KMS-11 (cell line): ENCODE data around the gene PRRX1.

ENCODE experiments used
- H2AFZ ChIP-seq: fragments of 200-600 bp; sonication (generic); 2 replicates; pipeline ENCODE4 v1.6.1; 2016; ENCODE audit warnings: antibody characterized with exemption, mixed run types, low read depth
- H3K27ac ChIP-seq: fragments of 200-600 bp; sonication (generic); 2 replicates; pipeline ENCODE4 v1.6.1; 2016; ENCODE audit warnings: mild to moderate bottlenecking, mixed run types
- H3K27me3 ChIP-seq: fragments of 200-600 bp; sonication (generic); 2 replicates; pipeline ENCODE4 v1.6.1; 2017; ENCODE audit warnings: mild to moderate bottlenecking, low read depth, mixed run types, moderate library complexity; ENCODE audit not compliant: insufficient read depth
- H3K36me3 ChIP-seq: fragments of 200-600 bp; sonication (generic); 2 replicates; pipeline ENCODE4 v1.6.1; 2017; ENCODE audit warnings: mild to moderate bottlenecking, mixed run types; ENCODE audit not compliant: insufficient read depth
- H3K4me1 ChIP-seq: fragments of 200-600 bp; sonication (generic); 2 replicates; pipeline ENCODE4 v1.6.1; 2016; ENCODE audit warnings: mild to moderate bottlenecking, low read depth, mixed run types; ENCODE audit not compliant: poor library complexity, severe bottlenecking
- H3K4me2 ChIP-seq: fragments of 200-600 bp; sonication (generic); 2 replicates; pipeline ENCODE4 v1.7.0; 2016; ENCODE audit warnings: mild to moderate bottlenecking, mixed run types
- H3K4me3 ChIP-seq: fragments of 200-600 bp; sonication (generic); IDR thresholded peaks from 2 replicates; pipeline ENCODE4 v1.6.1; 2017; ENCODE audit warnings: low read depth, low read length, mixed read lengths; ENCODE audit not compliant: insufficient read depth
- H3K79me2 ChIP-seq: fragments of 200-600 bp; sonication (generic); 2 replicates; pipeline ENCODE4 v1.6.1; 2016; ENCODE audit warnings: low read depth, mixed run types; ENCODE audit not compliant: insufficient read depth
- H3K9ac ChIP-seq: fragments of 200-600 bp; sonication (generic); 2 replicates; pipeline ENCODE4 v1.6.1; 2016; ENCODE audit warnings: mild to moderate bottlenecking, mixed run types
- H4K20me1 ChIP-seq: fragments of 200-600 bp; sonication (generic); 2 replicates; pipeline ENCODE4 v1.6.1; 2016; ENCODE audit warnings: mild to moderate bottlenecking, mixed run types; ENCODE audit not compliant: insufficient read depth
- TF ChIP-seq, protein P1 (sequence below): fragments of 200-600 bp; sonication (generic); conservative IDR thresholded peaks from 2 replicates; pipeline ENCODE4 v1.6.1; 2017; ENCODE audit warnings: low read depth, mild to moderate bottlenecking, antibody characterized with exemption, low read length, moderate library complexity, mixed read lengths

PRRX1 gene

DNA sequence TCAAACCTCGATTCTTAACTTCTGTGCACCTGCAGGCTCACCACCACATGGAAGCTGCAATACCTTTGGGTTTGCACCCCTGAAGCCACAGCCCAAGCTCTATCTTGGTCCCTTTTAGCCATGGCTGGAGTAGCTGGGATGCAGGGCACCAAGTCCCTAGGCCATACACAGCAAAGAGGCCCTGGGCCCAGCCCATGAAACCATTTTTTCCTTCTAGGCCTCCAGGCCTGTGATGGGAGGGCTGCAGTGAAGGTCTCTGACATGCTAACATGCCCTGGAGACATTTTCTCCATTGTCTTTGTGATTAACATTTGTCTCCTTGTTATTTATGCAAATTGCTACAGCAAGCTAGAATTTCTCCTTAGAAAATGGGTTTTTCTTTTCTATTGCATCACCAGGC, 79.2 kb downstream of the PRRX1 start:
- Histone ChIP-seq H3K27me3 (no peaks in the 10 kb centered on the region), H4K20me1 (no peaks in the 10 kb centered on the region), H3K27ac (no peak overlapping the region), H3K9ac (no peak overlapping the region), H3K36me3 (no peaks in the 10 kb centered on the region), H3K79me2 (no peaks in the 10 kb centered on the region), H3K4me3 (no peak overlapping the region), H3K4me2 (no peak overlapping the region), H2AFZ (no peak overlapping the region), H3K4me1 (no peaks in the 10 kb centered on the region)
- TF ChIP-seq, protein P1, sequence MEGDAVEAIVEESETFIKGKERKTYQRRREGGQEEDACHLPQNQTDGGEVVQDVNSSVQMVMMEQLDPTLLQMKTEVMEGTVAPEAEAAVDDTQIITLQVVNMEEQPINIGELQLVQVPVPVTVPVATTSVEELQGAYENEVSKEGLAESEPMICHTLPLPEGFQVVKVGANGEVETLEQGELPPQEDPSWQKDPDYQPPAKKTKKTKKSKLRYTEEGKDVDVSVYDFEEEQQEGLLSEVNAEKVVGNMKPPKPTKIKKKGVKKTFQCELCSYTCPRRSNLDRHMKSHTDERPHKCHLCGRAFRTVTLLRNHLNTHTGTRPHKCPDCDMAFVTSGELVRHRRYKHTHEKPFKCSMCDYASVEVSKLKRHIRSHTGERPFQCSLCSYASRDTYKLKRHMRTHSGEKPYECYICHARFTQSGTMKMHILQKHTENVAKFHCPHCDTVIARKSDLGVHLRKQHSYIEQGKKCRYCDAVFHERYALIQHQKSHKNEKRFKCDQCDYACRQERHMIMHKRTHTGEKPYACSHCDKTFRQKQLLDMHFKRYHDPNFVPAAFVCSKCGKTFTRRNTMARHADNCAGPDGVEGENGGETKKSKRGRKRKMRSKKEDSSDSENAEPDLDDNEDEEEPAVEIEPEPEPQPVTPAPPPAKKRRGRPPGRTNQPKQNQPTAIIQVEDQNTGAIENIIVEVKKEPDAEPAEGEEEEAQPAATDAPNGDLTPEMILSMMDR: no peak

DNA sequence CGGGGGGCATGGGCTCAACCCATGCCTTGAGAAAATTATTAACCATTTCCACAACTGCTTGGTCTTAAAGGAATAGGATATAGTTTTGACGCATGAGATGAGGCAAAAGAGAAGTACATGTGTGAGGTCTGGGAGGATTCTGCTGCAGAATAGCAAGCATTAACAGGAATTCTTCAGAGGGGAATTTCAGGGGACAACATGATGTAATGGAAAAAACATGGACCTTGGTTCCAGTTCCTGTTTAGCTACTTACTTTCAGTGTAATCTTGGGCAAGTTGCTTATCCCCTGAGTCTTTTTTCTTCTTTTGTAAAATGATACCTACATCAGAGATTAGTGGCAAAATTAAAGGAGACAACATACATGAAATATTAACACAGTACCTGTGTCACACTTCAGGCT, 85.6 kb downstream of the PRRX1 start:
- Histone ChIP-seq H3K4me3 (no peak overlapping the region), H3K9ac (no peak overlapping the region), H3K79me2 (no peaks in the 10 kb centered on the region), H3K4me2 (no peak overlapping the region), H3K36me3 (no peaks in the 10 kb centered on the region), H4K20me1 (no peaks in the 10 kb centered on the region), H2AFZ (no peak overlapping the region), H3K27ac (no peak overlapping the region), H3K4me1 (no peaks in the 10 kb centered on the region), H3K27me3 (no peaks in the 10 kb centered on the region)
- TF ChIP-seq, protein P1: no peak

DNA sequence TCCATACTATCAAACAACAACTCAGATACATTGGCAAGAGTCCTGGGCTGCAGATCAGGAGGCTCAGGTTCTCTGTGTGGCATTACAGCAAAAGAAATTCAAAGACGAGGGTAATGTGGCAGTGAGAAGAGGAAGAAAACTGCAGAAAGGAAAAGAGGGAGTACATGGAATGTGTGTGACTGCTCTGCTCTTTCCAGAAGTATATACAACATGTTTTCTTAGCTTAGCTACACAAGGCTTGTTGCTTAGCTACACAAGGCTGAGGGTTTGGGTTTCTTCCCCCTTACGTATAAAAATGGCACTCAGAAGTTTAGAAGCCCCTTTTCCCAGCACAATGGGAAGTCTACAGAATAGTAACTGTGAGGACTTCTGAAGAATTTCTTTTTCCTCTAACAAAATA, 86.0 kb downstream of the PRRX1 start:
- H3K27me3 ChIP-seq: no peaks in the 10 kb centered on the region
- no peak overlapping the region for H2AFZ ChIP-seq
- no peaks in the 10 kb centered on the region for H4K20me1 ChIP-seq
- H3K4me2 ChIP-seq: no peak overlapping the region
- no peaks in the 10 kb centered on the region for H3K79me2 ChIP-seq
- H3K4me3 ChIP-seq: no peak overlapping the region
- TF ChIP-seq, protein P1: no peak
- H3K4me1 ChIP-seq: no peaks in the 10 kb centered on the region
- no peak overlapping the region for H3K27ac ChIP-seq
- H3K9ac ChIP-seq: no peak overlapping the region
- no peaks in the 10 kb centered on the region for H3K36me3 ChIP-seq

DNA sequence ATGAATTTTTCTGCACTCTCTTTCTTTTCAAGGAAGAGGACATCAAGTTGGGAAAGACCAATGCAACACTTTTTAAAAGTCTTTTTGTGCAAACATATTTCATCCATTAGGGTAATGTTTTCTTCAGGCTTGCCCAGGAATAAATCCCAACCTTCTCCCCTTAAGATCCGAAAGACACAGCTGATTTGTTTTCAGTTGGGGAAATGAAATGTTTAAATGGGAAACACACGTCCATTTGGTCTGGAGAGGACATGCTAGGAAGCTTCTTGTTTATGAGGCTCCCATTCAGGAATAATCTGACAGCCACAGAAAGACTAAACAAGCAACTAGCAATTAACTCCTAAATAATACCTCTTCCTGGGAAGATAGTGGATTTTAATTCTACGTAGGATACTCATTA, 91.9 kb downstream of the PRRX1 start:
- H3K4me1 ChIP-seq: no peaks in the 10 kb centered on the region
- H3K4me2 ChIP-seq: no peak overlapping the region
- no peak overlapping the region for H3K27ac ChIP-seq
- H2AFZ ChIP-seq: no peak overlapping the region
- H3K36me3 ChIP-seq: no peaks in the 10 kb centered on the region
- no peaks in the 10 kb centered on the region for H4K20me1 ChIP-seq
- H3K27me3 ChIP-seq: no peaks in the 10 kb centered on the region
- no peaks in the 10 kb centered on the region for H3K79me2 ChIP-seq
- TF ChIP-seq, protein P1: no peak
- no peak overlapping the region for H3K4me3 ChIP-seq
- no peak overlapping the region for H3K9ac ChIP-seq

DNA sequence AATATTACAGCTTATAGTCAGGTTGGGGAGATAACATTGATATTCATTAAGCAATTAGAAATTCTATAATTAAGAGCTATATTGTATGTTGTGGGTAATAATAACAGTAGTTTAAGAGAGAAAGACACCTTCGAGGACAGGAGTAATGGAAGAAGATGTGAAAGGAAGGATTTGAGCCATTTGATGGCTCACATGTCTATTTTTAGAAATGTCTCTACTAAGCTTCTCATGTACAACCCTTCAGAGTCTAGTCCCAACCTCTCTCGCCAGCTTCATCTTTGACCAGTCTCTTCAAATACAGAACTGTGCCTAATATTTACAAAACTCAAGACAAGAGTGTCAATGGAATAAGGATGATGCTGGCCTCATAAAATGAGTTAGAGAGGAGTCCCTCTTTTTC, 95.1 kb downstream of the PRRX1 start:
- Histone ChIP-seq H3K36me3 (no peaks in the 10 kb centered on the region), H3K27me3 (no peaks in the 10 kb centered on the region), H3K4me3 (no peak overlapping the region), H3K4me1 (no peaks in the 10 kb centered on the region), H4K20me1 (no peaks in the 10 kb centered on the region), H3K4me2 (no peak overlapping the region), H3K27ac (no peak overlapping the region), H3K79me2 (no peaks in the 10 kb centered on the region), H3K9ac (no peak overlapping the region), H2AFZ (no peak overlapping the region)
- TF ChIP-seq, protein P1: no peak
